NB4 (cell line): Measurements from ENCODE around the gene SNED1.

Source experiments
- DNase-seq: peaks from one replicate; pipeline ENCODE4 v3.0.0; 2010; ENCODE audit warnings: low read depth
- H3K4me3 ChIP-seq: one replicate; pipeline ENCODE4 v1.5.1; 2011; ENCODE audit warnings: mild to moderate bottlenecking, low read depth, low read length, moderate library complexity
- MYC ChIP-seq: IDR thresholded peaks from 2 replicates; pipeline ENCODE4 v1.6.1; 2011; ENCODE audit warnings: low read depth, low read length
- POLR2A ChIP-seq: IDR thresholded peaks from 2 replicates; pipeline ENCODE4 v1.6.1; 2011; ENCODE audit warnings: mild to moderate bottlenecking; ENCODE audit not compliant: insufficient read length; ENCODE audit errors: extremely low read depth
- TF ChIP-seq, protein P1 (sequence below): IDR thresholded peaks from one replicate; pipeline ENCODE4 v1.5.1; 2012; ENCODE audit warnings: low read depth, low read length
- TF ChIP-seq, protein P2 (sequence below): IDR thresholded peaks from 2 replicates; pipeline ENCODE4 v1.6.1; 2011; ENCODE audit warnings: low read depth, low read length

The SNED1 gene

DNA sequence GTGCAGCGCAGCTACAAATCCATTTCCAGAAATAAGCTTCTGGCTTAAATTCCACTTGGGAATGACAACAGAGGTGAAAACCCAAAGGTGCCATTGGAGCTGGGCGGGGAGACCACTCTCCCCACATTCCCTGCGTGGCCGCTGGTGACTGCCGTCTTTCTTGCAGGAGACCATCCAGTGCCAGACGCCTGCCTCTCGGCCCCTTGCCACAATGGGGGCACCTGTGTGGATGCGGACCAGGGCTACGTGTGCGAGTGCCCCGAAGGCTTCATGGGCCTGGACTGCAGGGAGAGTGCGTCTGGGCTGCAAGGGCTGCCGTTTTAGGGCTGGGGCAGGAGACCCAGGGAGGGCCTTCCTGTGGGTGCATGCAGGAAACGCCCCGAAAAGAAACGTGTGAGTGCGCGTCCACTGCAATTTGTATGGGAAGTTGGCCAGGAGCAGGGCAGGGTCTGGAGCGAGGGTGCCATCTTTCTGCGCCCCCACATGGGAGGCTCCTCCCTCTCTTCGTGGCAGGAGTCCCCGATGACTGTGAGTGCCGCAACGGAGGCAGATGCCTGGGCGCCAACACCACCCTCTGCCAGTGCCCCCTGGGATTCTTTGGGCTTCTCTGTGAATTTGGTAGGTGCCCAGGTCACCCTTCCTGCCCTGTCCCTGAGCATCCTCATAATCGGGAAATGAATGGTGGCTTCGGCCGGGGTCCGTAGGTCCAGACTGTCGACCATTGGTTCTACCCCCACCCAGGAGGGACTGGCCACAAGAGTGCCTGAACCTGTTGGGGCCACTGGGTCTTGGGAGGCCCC lies 49.9 kb downstream of the SNED1 start:
- no peak overlapping the region for H3K4me3 ChIP-seq
- no peak for TF ChIP-seq POLR2A
- TF ChIP-seq, protein P1, sequence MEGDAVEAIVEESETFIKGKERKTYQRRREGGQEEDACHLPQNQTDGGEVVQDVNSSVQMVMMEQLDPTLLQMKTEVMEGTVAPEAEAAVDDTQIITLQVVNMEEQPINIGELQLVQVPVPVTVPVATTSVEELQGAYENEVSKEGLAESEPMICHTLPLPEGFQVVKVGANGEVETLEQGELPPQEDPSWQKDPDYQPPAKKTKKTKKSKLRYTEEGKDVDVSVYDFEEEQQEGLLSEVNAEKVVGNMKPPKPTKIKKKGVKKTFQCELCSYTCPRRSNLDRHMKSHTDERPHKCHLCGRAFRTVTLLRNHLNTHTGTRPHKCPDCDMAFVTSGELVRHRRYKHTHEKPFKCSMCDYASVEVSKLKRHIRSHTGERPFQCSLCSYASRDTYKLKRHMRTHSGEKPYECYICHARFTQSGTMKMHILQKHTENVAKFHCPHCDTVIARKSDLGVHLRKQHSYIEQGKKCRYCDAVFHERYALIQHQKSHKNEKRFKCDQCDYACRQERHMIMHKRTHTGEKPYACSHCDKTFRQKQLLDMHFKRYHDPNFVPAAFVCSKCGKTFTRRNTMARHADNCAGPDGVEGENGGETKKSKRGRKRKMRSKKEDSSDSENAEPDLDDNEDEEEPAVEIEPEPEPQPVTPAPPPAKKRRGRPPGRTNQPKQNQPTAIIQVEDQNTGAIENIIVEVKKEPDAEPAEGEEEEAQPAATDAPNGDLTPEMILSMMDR, result no peak
- TF ChIP-seq MYC, result no peak
- TF ChIP-seq, protein P2, sequence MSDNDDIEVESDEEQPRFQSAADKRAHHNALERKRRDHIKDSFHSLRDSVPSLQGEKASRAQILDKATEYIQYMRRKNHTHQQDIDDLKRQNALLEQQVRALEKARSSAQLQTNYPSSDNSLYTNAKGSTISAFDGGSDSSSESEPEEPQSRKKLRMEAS, result no peak
- no peak for DNase-seq

DNA sequence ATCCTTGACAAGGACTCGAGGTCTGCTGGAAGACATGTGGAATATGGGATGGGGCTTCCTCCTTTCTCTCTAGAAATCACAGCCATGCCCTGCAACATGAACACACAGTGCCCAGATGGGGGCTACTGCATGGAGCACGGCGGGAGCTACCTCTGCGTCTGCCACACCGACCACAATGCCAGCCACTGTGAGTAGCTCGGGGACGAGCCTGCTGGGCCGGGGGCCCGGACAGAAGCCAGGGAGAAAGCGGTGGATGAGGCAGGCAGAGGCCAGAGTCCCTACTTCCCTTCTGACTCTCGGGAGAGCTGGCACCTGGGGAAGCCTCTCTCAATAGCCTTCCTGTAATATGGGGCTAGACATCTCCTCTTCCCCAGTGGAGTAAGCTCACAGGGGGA lies 50.5 kb downstream of the SNED1 start:
- H3K4me3 ChIP-seq, result no peak overlapping the region
- TF ChIP-seq POLR2A (no peak), MYC (no peak)
- TF ChIP-seq, protein P2, result no peak
- TF ChIP-seq, protein P1, result no peak
- no peak for DNase-seq

DNA sequence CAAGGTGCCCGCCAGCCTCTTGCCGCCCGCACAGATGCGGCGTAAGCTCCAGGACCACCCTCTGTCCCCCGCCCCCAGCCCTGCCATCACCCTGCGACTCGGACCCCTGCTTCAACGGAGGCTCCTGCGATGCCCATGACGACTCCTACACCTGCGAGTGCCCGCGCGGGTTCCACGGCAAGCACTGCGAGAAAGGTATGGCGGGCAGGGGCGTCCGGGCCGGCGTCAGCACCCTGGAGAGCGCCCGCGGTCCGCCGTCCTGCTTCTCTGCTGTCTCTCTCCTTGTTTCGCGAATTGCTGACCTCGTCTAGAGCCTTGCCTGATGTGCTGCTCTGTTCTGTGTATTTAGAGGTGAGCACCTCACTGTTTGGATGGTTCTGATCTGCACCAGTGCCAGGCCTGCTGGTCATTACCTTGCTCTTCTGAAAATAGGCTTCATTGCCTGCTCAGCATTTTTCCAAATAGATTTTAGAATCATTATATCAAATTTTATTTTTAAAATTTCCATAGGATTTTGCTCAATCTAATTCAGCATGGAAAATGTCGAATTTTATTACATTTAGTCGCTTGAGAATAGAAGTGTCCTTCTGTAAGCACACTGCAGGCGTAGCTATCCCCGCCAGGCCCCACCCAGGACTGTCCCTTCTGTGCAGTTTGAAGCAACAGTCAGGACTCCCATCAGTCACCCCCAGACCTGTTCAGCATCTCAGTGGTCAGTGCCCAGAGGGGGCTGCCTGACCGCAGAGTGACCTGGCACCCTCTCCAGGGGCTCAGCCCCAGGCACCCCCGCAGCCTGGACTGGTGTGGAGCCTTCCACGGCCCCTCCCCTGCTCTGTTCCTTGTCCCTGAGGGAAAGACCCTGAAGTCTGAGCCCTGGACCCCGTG lies 51.6 kb downstream of the SNED1 start:
- H3K4me3 ChIP-seq, result no peak overlapping the region
- DNase-seq, result no peak
- TF ChIP-seq, protein P2, result no peak
- no peak for TF ChIP-seq POLR2A
- TF ChIP-seq, protein P1, result no peak
- no peak for TF ChIP-seq MYC

DNA sequence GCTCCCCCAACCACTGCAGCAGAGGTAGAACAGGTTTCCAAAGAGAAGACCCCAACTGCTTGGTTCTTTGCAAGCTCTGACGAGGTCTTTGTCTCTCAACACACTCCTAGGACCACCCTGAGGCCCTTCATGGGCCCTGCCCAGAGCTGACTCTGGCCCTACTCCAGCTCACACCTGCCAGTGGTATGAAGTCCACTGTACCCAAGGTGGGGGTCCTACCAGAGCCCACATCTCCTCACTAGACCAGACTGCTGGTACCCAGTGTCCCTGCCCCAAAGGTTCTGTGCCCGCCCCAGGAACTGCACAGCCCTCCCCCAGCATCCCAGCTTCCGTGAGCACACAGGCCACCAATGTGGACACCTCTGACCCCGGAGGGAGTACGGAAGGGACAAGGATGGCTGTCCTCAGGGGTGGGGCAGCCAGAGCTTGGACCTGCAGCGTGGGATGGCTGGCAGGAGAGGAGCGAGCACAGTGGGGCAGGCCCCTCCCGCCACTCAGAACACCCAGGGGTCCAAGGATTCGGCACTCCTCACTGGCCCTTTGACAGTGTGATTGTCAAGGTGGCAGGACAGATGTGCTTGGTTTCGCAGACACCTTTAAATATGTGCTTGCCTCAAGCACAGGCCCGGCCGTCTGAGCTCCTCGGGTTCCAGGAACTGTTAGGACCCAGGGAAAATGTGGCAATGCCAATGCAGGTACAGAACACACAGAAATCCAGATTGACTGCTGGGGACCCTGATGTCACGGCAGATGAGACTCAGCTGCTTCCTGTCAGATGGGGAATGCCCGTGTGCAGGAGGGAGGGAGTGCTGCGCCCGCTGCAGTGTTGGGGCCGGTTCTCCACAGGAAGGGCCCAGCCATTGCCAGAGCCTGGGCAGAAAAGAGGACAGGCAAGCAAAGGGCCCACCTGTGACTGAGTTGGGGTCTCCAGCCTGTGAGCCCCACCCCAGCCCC lies 52.5 kb downstream of the SNED1 start:
- no peak overlapping the region for H3K4me3 ChIP-seq
- DNase-seq, result no peak
- TF ChIP-seq, protein P1, result no peak
- TF ChIP-seq, protein P2, result no peak
- TF ChIP-seq POLR2A (no peak), MYC (no peak)
